ENCODE data around the gene FLACC1.
A peak's percentile ranks its signal among the peaks of the same experiment; 100 is the strongest.
"Not testable (repeated sequence)": the region's sequence is repeated elsewhere in the genome, so short reads cannot be mapped to it uniquely, and the experiment has no call there.

The FLACC1 gene

GRCh38 chr2:201348758-201349157 is 8.4 kb downstream of the FLACC1 start:
- DNase-seq = no peak

- DNase-seq = no peak
Observed at GRCh38 chr2:201347138-201347537, 10.0 kb downstream of the FLACC1 start.

GRCh38 chr2:201345625-201346213 is 11.4 kb downstream of the FLACC1 start:
- no peak for DNase-seq

GRCh38 chr2:201344663-201345366 is 12.3 kb downstream of the FLACC1 start:
- no peak for DNase-seq

DNA sequence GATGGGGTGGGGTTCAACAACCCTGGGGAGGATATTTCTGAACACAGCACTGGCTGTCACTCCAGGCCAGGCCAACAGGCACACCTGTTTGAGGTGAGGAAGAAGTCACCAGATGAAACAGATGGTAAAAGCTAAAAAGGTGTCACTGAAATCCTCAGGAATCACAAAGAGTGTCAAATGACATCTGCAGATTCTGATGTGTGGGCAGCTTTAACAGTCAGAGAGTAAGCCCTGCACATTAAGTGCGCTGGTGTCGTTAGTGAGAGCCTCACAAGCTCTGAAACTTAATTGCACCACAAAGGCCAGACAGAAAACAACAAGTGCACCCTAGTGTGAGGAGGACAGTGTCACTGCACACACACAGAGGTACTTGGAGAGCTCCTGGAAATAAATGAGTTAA is 13.6 kb downstream of the FLACC1 start:
- DNase-seq = peak; percentile 67

GRCh38 chr2:201342923-201343322 is 14.2 kb downstream of the FLACC1 start:
- no peak for DNase-seq

DNA sequence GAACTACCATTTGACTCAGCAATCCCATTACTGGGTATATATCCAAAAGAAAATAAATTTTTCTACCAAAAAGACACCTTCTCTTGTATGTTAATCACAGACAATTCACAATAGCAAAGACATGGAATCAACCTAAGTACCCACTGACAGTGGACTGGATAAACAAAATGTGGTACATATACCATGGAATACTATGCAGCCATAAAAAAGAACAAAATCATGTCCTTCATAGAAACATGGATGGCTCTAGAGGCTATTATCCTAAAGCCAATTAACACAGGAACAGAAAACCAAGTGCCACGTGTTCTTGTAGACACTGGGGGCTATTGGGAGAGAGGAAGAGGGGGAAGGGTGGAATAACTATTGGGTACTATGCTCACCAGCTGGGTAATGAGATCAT is 27.7 kb downstream of the FLACC1 start:
- DNase-seq = no peak

DNA sequence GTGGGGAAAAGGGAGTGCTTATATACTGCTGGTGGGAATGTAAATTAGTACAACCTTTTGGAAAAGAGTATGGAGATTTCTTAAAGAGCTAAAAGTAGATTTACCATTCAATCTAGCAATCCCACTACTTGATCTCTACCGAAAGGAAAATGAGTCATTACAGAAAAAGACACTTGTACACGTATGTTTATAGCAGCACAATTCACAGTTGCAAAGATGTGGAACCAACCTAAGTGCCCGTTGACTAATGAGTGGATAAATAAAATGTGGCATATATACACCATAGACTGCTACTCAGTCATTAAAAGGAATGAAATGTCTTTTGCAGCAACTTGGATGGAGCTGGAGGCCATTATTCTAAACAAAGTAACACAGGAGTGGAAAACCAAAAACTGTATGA is 29.5 kb downstream of the FLACC1 start:
- no peak for DNase-seq

DNA sequence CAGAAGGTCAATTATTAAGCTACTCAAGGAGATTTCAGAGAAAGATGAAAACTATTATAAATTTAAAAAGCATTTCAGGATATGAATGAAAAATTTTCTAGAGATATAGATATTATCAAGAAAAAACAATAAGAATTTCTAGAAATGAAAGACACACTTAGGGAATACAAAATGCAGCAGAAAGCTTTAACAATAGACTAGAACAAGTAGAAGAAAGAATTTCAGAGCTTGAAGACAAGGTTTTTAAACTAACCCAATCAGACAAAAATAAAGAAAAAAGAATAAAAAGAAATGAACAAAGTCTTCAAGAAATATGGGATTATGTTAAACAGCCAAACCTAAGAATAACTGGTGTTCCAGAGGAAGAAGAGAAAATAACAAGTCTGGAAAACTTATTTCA is 34.4 kb downstream of the FLACC1 start:
- no peak for DNase-seq

DNA sequence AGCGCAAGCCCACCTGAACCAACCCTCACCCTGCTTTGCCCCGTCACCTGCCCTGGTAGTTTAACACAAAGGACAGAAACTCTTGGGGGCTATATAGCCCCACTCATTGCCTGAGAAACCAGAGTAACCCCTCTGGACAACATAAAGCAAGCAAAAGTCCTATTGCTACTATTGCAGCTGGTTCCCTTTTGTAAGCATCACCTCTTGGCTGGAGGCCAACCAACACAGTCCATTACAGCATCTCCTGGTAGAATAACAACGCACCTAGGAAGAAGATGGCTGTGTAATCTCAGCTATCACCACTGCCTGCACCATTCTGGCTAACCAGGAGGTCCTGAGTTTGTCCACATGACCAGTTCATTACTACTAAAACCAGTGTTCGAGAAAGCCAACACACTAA is 36.4 kb downstream of the FLACC1 start:
- no peak for DNase-seq

DNA sequence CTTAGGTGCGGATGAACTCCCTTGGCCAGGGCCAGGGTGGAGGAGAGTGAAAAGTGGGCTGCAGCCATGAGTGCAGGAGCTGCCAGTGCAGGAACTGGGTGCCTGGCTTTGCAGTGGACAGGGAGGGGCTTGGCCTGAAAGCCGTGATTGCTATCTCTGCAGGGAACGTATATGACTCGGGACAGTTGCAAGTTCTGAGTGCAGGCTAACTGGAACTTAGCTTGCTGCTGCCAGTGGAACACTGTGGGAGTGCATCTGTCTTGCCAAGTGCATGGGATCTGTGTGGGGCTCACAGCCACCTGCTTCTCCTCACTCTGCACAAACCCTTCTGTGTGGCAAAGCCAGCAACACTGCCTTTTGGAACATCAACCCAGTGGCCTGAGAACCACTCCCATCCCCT is 36.9 kb downstream of the FLACC1 start:
- DNase-seq = no peak

DNA sequence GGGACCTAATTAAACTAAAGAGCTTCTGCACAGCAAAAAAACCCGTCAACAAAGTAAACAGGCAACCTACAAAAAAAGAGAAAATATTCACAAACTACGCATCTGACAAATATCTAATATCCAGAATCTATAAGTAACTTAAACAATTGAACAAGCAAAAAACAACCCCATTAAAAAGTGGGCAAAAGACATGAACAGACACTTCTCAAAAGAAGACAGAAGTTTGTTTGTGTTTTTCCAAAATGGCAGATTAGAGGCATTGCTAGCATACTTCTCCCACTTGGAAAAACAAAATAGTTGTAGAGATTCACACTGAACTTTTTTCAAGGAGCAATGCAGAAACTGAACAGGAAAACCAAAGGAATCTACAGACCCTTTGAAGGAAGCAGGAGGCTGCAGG is 37.6 kb downstream of the FLACC1 start:
- no peak for DNase-seq

GRCh38 chr2:201313362-201313761 is 43.8 kb downstream of the FLACC1 start:
- DNase-seq = peak; percentile 79

DNA sequence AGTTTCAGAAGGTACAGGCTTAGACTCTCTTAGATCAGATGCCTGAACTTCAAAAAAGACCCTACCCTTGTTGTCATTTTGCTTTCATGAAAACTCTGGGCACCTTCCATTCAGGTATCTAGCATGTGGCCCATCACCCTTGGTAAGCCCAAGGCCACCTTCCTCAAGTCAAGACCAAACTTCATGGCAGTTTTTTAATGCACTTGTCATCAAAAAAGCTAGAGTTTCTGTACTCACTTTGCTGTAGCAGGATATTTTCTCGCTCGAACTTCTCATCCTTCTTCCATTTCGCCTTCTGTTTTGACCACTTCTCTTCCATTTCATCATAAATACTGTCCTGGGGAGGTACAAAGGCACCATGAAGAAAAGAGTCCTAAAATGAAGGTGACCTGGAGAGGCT is 48.2 kb downstream of the FLACC1 start:
- no peak for DNase-seq

DNA sequence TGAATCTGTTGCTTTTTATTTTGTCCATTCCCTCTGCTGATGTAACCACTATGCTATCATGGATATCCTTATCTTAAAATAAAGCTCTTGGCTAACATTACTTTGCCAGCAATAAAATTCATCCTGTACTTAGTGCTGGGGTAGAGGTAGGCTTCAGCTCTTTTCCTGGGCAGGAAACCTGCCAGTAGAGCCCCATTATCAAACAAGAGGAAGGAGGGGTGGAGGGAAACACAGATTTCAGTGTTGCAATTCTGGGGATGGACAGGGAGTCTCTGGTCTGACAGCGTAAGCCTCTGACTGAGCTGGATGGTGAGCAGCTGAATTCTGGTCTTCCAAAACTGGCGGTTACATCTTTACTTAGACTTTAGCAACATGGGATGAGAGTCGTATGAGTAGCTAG is 49.3 kb downstream of the FLACC1 start:
- no peak for DNase-seq

- not testable (repeated sequence) for DNase-seq
Observed at GRCh38 chr2:201299929-201300328, 57.2 kb downstream of the FLACC1 start.

GRCh38 chr2:201298462-201299052 is 58.6 kb downstream of the FLACC1 start:
- no peak for DNase-seq

DNA sequence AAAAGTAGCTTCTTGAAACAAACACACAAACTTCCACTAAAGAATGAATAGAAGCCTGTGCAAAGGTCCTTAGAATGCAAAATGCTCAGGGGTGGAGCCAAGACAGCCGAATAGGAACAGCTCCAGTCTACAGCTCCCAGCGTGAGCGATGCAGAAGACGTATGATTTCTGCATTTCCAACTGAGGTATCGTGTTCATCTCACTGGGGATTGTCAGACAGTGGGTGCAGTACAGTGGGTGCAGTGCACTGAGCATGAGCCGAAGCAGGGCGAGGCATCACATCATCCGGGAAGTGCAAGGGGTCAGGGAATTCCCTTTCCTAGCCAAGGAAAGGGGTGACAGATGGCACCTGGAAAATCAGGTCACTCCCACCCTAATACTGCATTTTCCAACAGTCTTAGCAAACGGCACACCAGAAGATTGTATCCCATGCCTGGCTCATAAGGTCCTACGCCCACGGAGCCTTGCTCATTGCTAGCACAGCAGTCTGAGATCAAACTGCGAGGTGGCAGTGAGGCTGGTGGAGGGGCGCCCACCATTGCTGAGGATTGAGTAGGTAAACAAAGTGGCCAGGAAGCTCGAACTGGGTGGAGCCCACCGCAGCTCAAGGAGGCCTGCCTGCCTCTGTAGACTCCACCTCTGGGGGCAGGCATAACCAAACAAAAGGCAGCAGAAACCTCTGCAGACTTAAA is 66.5 kb downstream of the FLACC1 start:
- not testable (repeated sequence) for DNase-seq

DNA sequence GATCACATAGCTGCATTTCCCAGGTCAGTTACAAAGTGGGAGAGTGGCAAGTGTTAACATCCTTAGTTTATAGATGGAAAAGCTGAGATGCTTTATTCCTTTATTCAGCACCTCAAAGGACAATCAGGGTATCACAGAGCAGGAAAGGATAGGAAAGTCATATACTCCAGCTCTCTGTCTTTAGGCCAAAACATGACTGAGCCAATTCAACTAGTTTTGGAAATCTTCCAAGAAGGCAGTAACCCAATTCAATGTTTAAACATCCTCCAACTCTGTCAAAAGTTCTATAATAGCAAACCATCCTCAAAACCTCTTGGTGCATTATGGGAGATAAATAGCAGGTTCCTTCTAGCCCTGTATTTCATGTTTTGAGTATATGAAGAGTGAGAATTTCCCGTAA is 71.6 kb downstream of the FLACC1 start:
- DNase-seq = no peak

- no peak for DNase-seq
Observed at GRCh38 chr2:201280191-201281040, 76.7 kb downstream of the FLACC1 start.

DNA sequence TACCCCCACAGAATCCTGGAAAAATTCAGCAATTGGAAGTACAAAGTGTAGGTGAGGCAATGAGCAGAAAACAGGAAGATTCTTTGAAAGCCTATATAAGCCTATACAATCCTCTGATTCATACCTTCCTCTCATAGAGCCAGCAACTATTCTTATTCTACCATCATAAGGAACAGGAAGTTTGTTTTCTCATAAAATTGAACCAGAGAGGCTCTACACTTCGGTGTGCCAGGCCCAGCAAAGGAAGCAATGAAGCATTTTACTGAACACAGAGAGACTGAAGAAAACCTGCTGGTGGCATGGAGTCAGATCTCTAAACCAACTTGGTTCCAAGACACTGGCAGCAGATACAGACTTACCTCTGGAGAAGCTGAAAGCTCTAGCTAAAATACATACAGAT is 78.1 kb downstream of the FLACC1 start:
- no peak for DNase-seq

GRCh38 chr2:201276511-201276910 is 80.6 kb downstream of the FLACC1 start:
- no peak for DNase-seq

- no peak for DNase-seq
Observed at GRCh38 chr2:201275990-201276389, 81.2 kb downstream of the FLACC1 start.

All from NCI-H2171 (cell line).